HG02870 (cell line): ENCODE results near the gene MEX3C.
A peak's percentile ranks its signal among the peaks of the same experiment; 100 is the strongest.

ENCODE experiments used
- ATAC-seq: cut with Tn5 transposase; IDR thresholded peaks from one replicate; pipeline ENCODE4 v1.9.1; 2021; ENCODE audit warnings: mild to moderate bottlenecking, moderate library complexity; ENCODE audit not compliant: unreplicated experiment

The MEX3C gene

GRCh38 chr18:51197661-51198424 lies at the start of gene MEX3C:
TSS of gene MEX3C (minus strand) at chr18:51197681. CDS start at chr18:51197320, 361 bp downstream.
- peak; percentile 76 for ATAC-seq

GRCh38 chr18:51241226-51241625 lies 43.7 kb upstream of the MEX3C start:
- no peak for ATAC-seq

- ATAC-seq, result no peak
These were observed 38.7 kb upstream of the MEX3C start for GRCh38 chr18:51236225-51236624.

- peak; percentile 86 for ATAC-seq
These were observed 37.7 kb upstream of the MEX3C start for GRCh38 chr18:51235009-51235789.

- no peak for ATAC-seq
These were observed 36.9 kb upstream of the MEX3C start for GRCh38 chr18:51234117-51235008.

GRCh38 chr18:51229328-51229727 lies 31.8 kb upstream of the MEX3C start:
- ATAC-seq, result no peak

GRCh38 chr18:51227660-51228059 lies 30.2 kb upstream of the MEX3C start:
- ATAC-seq, result no peak

GRCh38 chr18:51226587-51227350 lies 29.3 kb upstream of the MEX3C start:
- ATAC-seq, result no peak

GRCh38 chr18:51226068-51226467 lies 28.6 kb upstream of the MEX3C start:
- no peak for ATAC-seq

GRCh38 chr18:51212606-51213005 lies 15.1 kb upstream of the MEX3C start:
- no peak for ATAC-seq

- peak; percentile 93 for ATAC-seq
These were observed 14.1 kb upstream of the MEX3C start for GRCh38 chr18:51211552-51211951.

GRCh38 chr18:51196811-51197660 lies 445 bp downstream of the MEX3C start:
- ATAC-seq, result peak; percentile 0

GRCh38 chr18:51196118-51196810 lies 1.2 kb downstream of the MEX3C start:
- no peak for ATAC-seq

GRCh38 chr18:51195451-51196117 lies 1.9 kb downstream of the MEX3C start:
- no peak for ATAC-seq

GRCh38 chr18:51195086-51195450 lies 2.4 kb downstream of the MEX3C start:
- ATAC-seq, result no peak

- ATAC-seq, result no peak
These were observed 2.9 kb downstream of the MEX3C start for GRCh38 chr18:51194604-51195003.

GRCh38 chr18:51193621-51194287 lies 3.7 kb downstream of the MEX3C start:
- no peak for ATAC-seq

- ATAC-seq, result no peak
These were observed 4.8 kb downstream of the MEX3C start for GRCh38 chr18:51192696-51193095.
